ENCODE results near the gene EIF2D. TPM values are rescaled to one million over a fixed set of nuclear protein-coding genes. Genes with fewer than 3 reads are reported as not detected.
A peak's percentile ranks its signal among the peaks of the same experiment; 100 is the strongest.

Gene EIF2D
- total RNA-seq, 2 experiments from 2014 or later = 100 to 102 TPM

DNA sequence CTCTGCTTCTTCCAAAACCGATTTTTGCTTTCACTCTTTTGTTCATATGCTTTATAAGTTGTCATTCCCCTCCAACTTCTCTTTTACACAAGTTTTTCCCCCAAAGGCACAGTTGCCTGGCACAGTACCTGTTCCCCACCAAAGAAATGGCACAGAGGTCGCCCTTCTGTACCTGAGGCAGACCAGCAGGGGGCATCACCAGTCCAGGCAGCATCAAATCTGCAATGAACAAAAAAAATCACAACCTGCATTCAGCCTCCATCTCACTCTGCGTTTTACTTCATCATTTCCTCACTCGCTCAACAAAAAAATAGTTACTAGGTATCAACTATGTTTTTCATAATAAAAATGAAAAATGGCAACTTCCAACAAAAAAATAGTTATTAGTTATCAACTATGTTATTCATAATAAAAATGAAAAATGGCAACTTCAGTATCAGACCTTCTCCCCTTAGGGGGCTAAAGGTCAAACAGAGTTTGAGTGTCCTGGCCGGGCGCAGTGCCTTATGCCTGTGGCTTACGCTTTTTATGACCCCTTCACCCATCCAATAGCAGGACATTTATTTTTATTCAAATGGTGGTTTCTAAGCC, 4.1 kb downstream of the EIF2D start:
- H3K4me3 Mint-ChIP-seq = peak overlapping the region; percentile 58
- TF ChIP-seq, protein P1, sequence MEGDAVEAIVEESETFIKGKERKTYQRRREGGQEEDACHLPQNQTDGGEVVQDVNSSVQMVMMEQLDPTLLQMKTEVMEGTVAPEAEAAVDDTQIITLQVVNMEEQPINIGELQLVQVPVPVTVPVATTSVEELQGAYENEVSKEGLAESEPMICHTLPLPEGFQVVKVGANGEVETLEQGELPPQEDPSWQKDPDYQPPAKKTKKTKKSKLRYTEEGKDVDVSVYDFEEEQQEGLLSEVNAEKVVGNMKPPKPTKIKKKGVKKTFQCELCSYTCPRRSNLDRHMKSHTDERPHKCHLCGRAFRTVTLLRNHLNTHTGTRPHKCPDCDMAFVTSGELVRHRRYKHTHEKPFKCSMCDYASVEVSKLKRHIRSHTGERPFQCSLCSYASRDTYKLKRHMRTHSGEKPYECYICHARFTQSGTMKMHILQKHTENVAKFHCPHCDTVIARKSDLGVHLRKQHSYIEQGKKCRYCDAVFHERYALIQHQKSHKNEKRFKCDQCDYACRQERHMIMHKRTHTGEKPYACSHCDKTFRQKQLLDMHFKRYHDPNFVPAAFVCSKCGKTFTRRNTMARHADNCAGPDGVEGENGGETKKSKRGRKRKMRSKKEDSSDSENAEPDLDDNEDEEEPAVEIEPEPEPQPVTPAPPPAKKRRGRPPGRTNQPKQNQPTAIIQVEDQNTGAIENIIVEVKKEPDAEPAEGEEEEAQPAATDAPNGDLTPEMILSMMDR (IDR thresholded peaks at IDR 0.05) = peak; percentile 79
- intact Hi-C loops (cut with micrococcal nuclease) = loop anchor here (10.0 kb wide), 1 partner anchor 57 kb away; no protein-coding TSS in a partner anchor
- H3K4me1 Mint-ChIP-seq (ENCODE audit: low read depth) = peaks cover 45% of the 10 kb centered on the region
- H3K27ac Mint-ChIP-seq = peak overlapping the region; percentile 92
- no peaks in the 10 kb centered on the region for H3K27me3 Mint-ChIP-seq
- CTCF ChIA-PET = interaction anchor here (0.7 to 7.1 kb wide), 31 partner anchors 8 to 304 kb away, joined by 3 to 84 read pairs (median 6); partner anchors contain the start of gene DYRK3
- ATAC-seq (no peak), DNase-seq (peak; percentile 75)
- H3K9me3 Mint-ChIP-seq = no peaks in the 10 kb centered on the region
- POLR2A ChIA-PET = interaction anchor here (0.7 to 2.4 kb wide), 6 partner anchors 13 to 102 kb away, joined by 3 to 9 read pairs (median 3); no protein-coding TSS in a partner anchor
- peaks cover 57% of the 10 kb centered on the region for H3K36me3 Mint-ChIP-seq (ENCODE audit: low read depth)

DNA sequence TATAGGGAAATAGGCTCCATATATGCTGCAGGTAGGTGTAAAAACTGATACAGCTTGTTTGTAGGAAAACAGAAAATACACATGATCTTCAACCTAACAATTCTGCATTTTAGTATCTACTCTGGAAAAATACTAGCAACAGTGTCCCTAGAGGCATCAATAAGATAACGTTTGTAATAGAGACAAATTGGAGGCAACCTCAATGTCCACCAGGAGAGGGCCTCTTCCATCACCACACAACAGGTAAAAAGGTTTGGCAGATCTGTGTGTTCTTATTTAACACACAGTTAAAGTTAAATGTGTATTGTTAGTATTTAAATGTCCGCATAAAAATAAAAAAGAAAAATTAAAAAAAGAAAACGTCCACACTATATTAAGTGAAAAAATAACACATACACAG, 5.4 kb downstream of the EIF2D start:
- H3K36me3 Mint-ChIP-seq (ENCODE audit: low read depth) = peaks cover 67% of the 10 kb centered on the region
- ChIA-PET POLR2A (interaction anchor here (0.7 to 1.0 kb wide), 3 partner anchors 15 to 34 kb away, joined by 3 to 4 read pairs (median 3); no protein-coding TSS in a partner anchor), CTCF (interaction anchor here (0.6 to 5.6 kb wide), 25 partner anchors 8 to 199 kb away, joined by 3 to 84 read pairs (median 6); partner anchors contain the start of gene DYRK3)
- no peak overlapping the region for H3K4me3 Mint-ChIP-seq
- TF ChIP-seq, protein P1 (IDR thresholded peaks at IDR 0.05) = peak; percentile 53
- DNase-seq (peak; percentile 49), ATAC-seq (no peak)
- no peaks in the 10 kb centered on the region for H3K27me3 Mint-ChIP-seq
- peak overlapping the region; percentile 36 for H3K27ac Mint-ChIP-seq
- peaks cover 45% of the 10 kb centered on the region for H3K4me1 Mint-ChIP-seq (ENCODE audit: low read depth)
- intact Hi-C loops (cut with micrococcal nuclease) = loop anchor here (10.0 kb wide), 1 partner anchor 58 kb away; no protein-coding TSS in a partner anchor
- H3K9me3 Mint-ChIP-seq = no peaks in the 10 kb centered on the region

DNA sequence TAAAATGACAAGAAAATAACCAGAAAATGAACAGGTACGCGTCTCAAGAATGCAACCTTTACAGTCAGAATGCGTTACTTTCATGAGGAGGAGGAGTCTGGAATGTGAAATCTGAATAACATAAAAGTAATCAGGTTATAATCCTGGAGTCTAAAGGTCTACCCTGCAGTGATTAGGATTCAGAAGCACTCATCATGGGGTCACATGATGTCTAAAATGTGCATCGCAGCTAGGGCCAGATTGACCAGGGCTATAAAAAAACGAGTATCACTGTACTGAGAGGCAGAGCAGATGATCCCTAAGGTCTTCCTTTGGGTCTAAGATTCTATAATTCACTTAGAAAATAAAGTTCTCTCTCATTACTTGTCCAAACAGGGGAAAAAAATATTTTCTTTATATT, 7.4 kb downstream of the EIF2D start:
- TF ChIP-seq, protein P1 (IDR thresholded peaks at IDR 0.05) = no peak
- Mint-ChIP-seq H3K27me3 (no peaks in the 10 kb centered on the region), H3K4me1 (ENCODE audit: low read depth) (peaks cover 28% of the 10 kb centered on the region), H3K36me3 (ENCODE audit: low read depth) (peaks cover 55% of the 10 kb centered on the region), H3K27ac (no peak overlapping the region), H3K9me3 (no peaks in the 10 kb centered on the region), H3K4me3 (no peak overlapping the region)
- CTCF ChIA-PET = interaction anchor here (0.7 to 2.8 kb wide), 6 partner anchors 10 to 59 kb away, joined by 3 to 16 read pairs (median 4); partner anchors contain the start of gene DYRK3
- DNase-seq (no peak), ATAC-seq (no peak)
- POLR2A ChIA-PET = no interaction called here
- intact Hi-C loops (cut with micrococcal nuclease) = loop anchor here (10.0 kb wide), 1 partner anchor 60 kb away; no protein-coding TSS in a partner anchor

- Mint-ChIP-seq H3K4me1 (ENCODE audit: low read depth) (peaks cover 2% of the 10 kb centered on the region), H3K4me3 (no peak overlapping the region), H3K36me3 (ENCODE audit: low read depth) (peaks cover 50% of the 10 kb centered on the region), H3K27me3 (no peaks in the 10 kb centered on the region), H3K9me3 (no peaks in the 10 kb centered on the region), H3K27ac (no peak overlapping the region)
- no peak for ATAC-seq
- CTCF ChIA-PET = interaction anchor here (1.0 to 4.0 kb wide), 5 partner anchors 8 to 121 kb away, joined by 3 to 21 read pairs (median 6); no protein-coding TSS in a partner anchor
- POLR2A ChIA-PET = interaction anchor here (1.5 kb wide), 1 partner anchor 9 kb away, joined by 5 read pairs; no protein-coding TSS in a partner anchor
- TF ChIP-seq, protein P1 (IDR thresholded peaks at IDR 0.05) = no peak
- intact Hi-C loops (cut with micrococcal nuclease) = loop anchor here (10.0 kb wide), 1 partner anchor 64 kb away; no protein-coding TSS in a partner anchor
- DNase-seq = no peak
Measured at GRCh38 chr1:206600527-206600926, 11.7 kb downstream of the EIF2D start.

- Mint-ChIP-seq H3K4me1 (ENCODE audit: low read depth) (peaks cover 15% of the 10 kb centered on the region), H3K36me3 (ENCODE audit: low read depth) (peaks cover 62% of the 10 kb centered on the region), H3K9me3 (no peaks in the 10 kb centered on the region), H3K27me3 (no peaks in the 10 kb centered on the region), H3K4me3 (no peak overlapping the region), H3K27ac (peak overlapping the region; percentile 36)
- ATAC-seq (no peak), DNase-seq (no peak)
- TF ChIP-seq, protein P1 (IDR thresholded peaks at IDR 0.05) = no peak
- intact Hi-C loops (cut with micrococcal nuclease) = no loop called here
- POLR2A ChIA-PET = interaction anchor here (1.0 to 1.2 kb wide), 2 partner anchors 12 to 16 kb away, joined by 3 read pairs; no protein-coding TSS in a partner anchor
- CTCF ChIA-PET = interaction anchor here (1.1 to 2.0 kb wide), 3 partner anchors 11 to 62 kb away, joined by 4 to 8 read pairs (median 5); no protein-coding TSS in a partner anchor
Measured at GRCh38 chr1:206596319-206596666, 16.0 kb downstream of the EIF2D start.
